Keratinocyte (primary cell): Measurements from ENCODE around the gene SEL1L2. TPM values are rescaled to one million over a fixed set of nuclear protein-coding genes. Genes with fewer than 3 reads are reported as not detected.

Experiments used
- DNase-seq: peaks from one replicate; pipeline ENCODE4 v3.0.0-alpha.2; 2011; ENCODE audit warnings: low read depth, missing footprints, low spot score
- FAIRE-seq: peaks from 2 replicates; lab custom pipeline; 2011; peaks lifted over from hg19 to GRCh38; lab: Jason Lieb, UNC
- H2AFZ ChIP-seq: 2 replicates; pipeline ENCODE4 v1.6.0; 2012; ENCODE audit warnings: low read length, control low read depth, inconsistent platforms; ENCODE audit not compliant: control insufficient read depth
- H3K27ac ChIP-seq: 2 replicates; pipeline ENCODE4 v1.5.1; 2011; ENCODE audit warnings: low read length; ENCODE audit not compliant: control insufficient read depth, insufficient read depth
- H3K27me3 ChIP-seq: 3 replicates; pipeline ENCODE4 v1.6.0; 2011; ENCODE audit warnings: low read length; ENCODE audit not compliant: control insufficient read depth, insufficient read depth; ENCODE audit errors: extremely low read depth
- H3K36me3 ChIP-seq, 2 experiments: 2 replicates in 1 of 2; 3 replicates in 1 of 2; pipeline ENCODE4 v1.5.1; 2011; ENCODE audit warnings: low read length in 2 of 2, mild to moderate bottlenecking in 1 of 2; ENCODE audit not compliant: control insufficient read depth in 2 of 2, insufficient read depth in 2 of 2; ENCODE audit errors: extremely low read depth in 1 of 2
- H3K4me1 ChIP-seq: 3 replicates; pipeline ENCODE4 v1.5.1; 2011; ENCODE audit warnings: low read length; ENCODE audit not compliant: control insufficient read depth, insufficient read depth; ENCODE audit errors: extremely low read depth
- H3K4me2 ChIP-seq: 3 replicates; pipeline ENCODE4 v1.6.0; 2011; ENCODE audit warnings: low read depth, low read length; ENCODE audit not compliant: control insufficient read depth, insufficient read depth; ENCODE audit errors: extremely low read depth
- H3K4me3 ChIP-seq, 3 experiments: fragments of 200-600 bp in 1 of 3; sonication (generic) in 1 of 3; 2 replicates in 2 of 3; 3 replicates in 1 of 3; pipeline ENCODE4 v1.5.1; 2011 to 2016; ENCODE audit warnings: low read length in 3 of 3, mild to moderate bottlenecking in 3 of 3, control low read depth in 2 of 3, inconsistent platforms in 1 of 3, low read depth in 1 of 3, mixed read lengths in 1 of 3, mixed run types in 1 of 3, moderate library complexity in 1 of 3; ENCODE audit not compliant: control insufficient read depth in 2 of 3, insufficient read depth in 2 of 3; ENCODE audit errors: extremely low read depth in 1 of 3
- H3K79me2 ChIP-seq: 2 replicates; pipeline ENCODE4 v1.6.0; 2012; ENCODE audit warnings: low read length; ENCODE audit not compliant: control insufficient read depth, insufficient read depth
- H3K9ac ChIP-seq: 3 replicates; pipeline ENCODE4 v1.6.0; 2011; ENCODE audit warnings: low read length; ENCODE audit not compliant: control insufficient read depth, insufficient read depth; ENCODE audit errors: extremely low read depth
- H3K9me1 ChIP-seq: 3 replicates; pipeline ENCODE4 v1.6.0; 2011; ENCODE audit warnings: low read length; ENCODE audit not compliant: control insufficient read depth, insufficient read depth; ENCODE audit errors: extremely low read depth
- H3K9me3 ChIP-seq: 2 replicates; pipeline ENCODE4 v1.5.1; 2012; ENCODE audit warnings: low read depth, low read length; ENCODE audit not compliant: control insufficient read depth
- H4K20me1 ChIP-seq: 3 replicates; pipeline ENCODE4 v1.6.0; 2011; ENCODE audit warnings: low read length; ENCODE audit not compliant: control insufficient read depth, insufficient read depth; ENCODE audit errors: extremely low read depth
- CTCF ChIP-seq, 3 experiments: IDR thresholded peaks in 1 of 3; conservative IDR thresholded peaks in 1 of 3; optimal IDR thresholded peaks in 1 of 3; 2 replicates in 2 of 3; 3 replicates in 1 of 3; pipeline versions ENCODE3 to v1.5.1; 2011; ENCODE audit warnings: low read length in 3 of 3, mild to moderate bottlenecking in 3 of 3, moderate library complexity in 2 of 3, control low read depth in 1 of 3, inconsistent platforms in 1 of 3; ENCODE audit not compliant: insufficient read depth in 2 of 3; ENCODE audit errors: extremely low read depth in 1 of 3
- EZH2 ChIP-seq: IDR thresholded peaks from one replicate; pipeline ENCODE4 v1.6.1; 2012; ENCODE audit warnings: inconsistent platforms, mild to moderate bottlenecking, low read length, moderate library complexity
- dilution Hi-C: fragments of 300-500 bp; cut with MboI; formaldehyde crosslinking; loops from one replicate; pipeline ENCODE4 v1.7.0; 2020; ENCODE audit warnings: low sequenced_read_pairs; ENCODE audit not compliant: extremely low pct_ligation_motif_present
- polyA plus RNA-seq, 5 experiments: library from polyadenylated mRNA; depleted of rRNA in 3 of 5; stranded (reverse) in 3 of 5; stranded (forward) in 1 of 5; unstranded in 1 of 5; fragments of >200 nt; gene quantifications; 1 replicate in 1 of 5; 2 replicates in 3 of 5; 3 replicates in 1 of 5; pipeline versions ENCODE4 v1.2.1 to v1.2.3, GENCODE V29; 2011 to 2012; ENCODE audit warnings: missing spikeins in 2 of 5, low read depth in 1 of 5, low replicate concordance in 1 of 5

The SEL1L2 gene
- polyA plus RNA-seq, 1 donor (not counting 4 experiments of a cell fraction or from before 2014, with no cell fraction given): not detected

GRCh38 chr20:13841206-13841605 lies 149.2 kb downstream of the SEL1L2 start:
- H3K79me2 ChIP-seq: no peaks in the 10 kb centered on the region
- H3K9me3 ChIP-seq: no peaks in the 10 kb centered on the region
- no peak overlapping the region for H3K4me2 ChIP-seq
- H2AFZ ChIP-seq: no peak overlapping the region
- H3K36me3 ChIP-seq: no peaks in the 10 kb centered on the region
- dilution Hi-C loops: no loop called here
- H3K27ac ChIP-seq: no peak overlapping the region
- peaks cover 3% of the 10 kb centered on the region for H3K27me3 ChIP-seq
- H3K4me3 ChIP-seq: no peak overlapping the region
- no peak overlapping the region for H3K9ac ChIP-seq
- no peak for TF ChIP-seq EZH2
- no peak for TF ChIP-seq CTCF (optimal IDR thresholded peaks at IDR 0.05 in 1 of 3, IDR thresholded peaks at IDR 0.05 in 1 of 3, conservative IDR thresholded peaks at IDR 0.05 in 1 of 3; ENCODE audit: extremely low read depth in 1 of 3, insufficient read depth in 2 of 3, low read length in 3 of 3)
- no peaks in the 10 kb centered on the region for H3K9me1 ChIP-seq
- no peak for FAIRE-seq
- DNase-seq: no peak
- no peaks in the 10 kb centered on the region for H4K20me1 ChIP-seq
- H3K4me1 ChIP-seq: peaks cover 4% of the 10 kb centered on the region

GRCh38 chr20:13840093-13840465 lies 150.3 kb downstream of the SEL1L2 start:
- H3K9me3 ChIP-seq: no peaks in the 10 kb centered on the region
- FAIRE-seq: no peak

More at GRCh38 chr20:13840093-13840465, 150.3 kb downstream of the SEL1L2 start:
- no peak overlapping the region for H3K9ac ChIP-seq
- no peaks in the 10 kb centered on the region for H3K79me2 ChIP-seq
- H3K27ac ChIP-seq: no peak overlapping the region
- no peak overlapping the region for H3K4me3 ChIP-seq
- no peak overlapping the region for H3K4me2 ChIP-seq
- TF ChIP-seq EZH2 (no peak), CTCF (optimal IDR thresholded peaks at IDR 0.05 in 1 of 3, IDR thresholded peaks at IDR 0.05 in 1 of 3, conservative IDR thresholded peaks at IDR 0.05 in 1 of 3; ENCODE audit: extremely low read depth in 1 of 3, insufficient read depth in 2 of 3, low read length in 3 of 3) (no peak)
- DNase-seq: no peak
- no peaks in the 10 kb centered on the region for H3K9me1 ChIP-seq
- H3K36me3 ChIP-seq: no peaks in the 10 kb centered on the region
- H4K20me1 ChIP-seq: no peaks in the 10 kb centered on the region
- no peak overlapping the region for H2AFZ ChIP-seq
- peaks cover 4% of the 10 kb centered on the region for H3K4me1 ChIP-seq
- H3K27me3 ChIP-seq: peaks cover 3% of the 10 kb centered on the region
- dilution Hi-C loops: no loop called here
